ENCODE data around the gene SNRNP25. TPM values are rescaled to one million over a fixed set of nuclear protein-coding genes. Genes with fewer than 3 reads are reported as not detected.
"Not testable (repeated sequence)": the region's sequence is repeated elsewhere in the genome, so short reads cannot be mapped to it uniquely, and the experiment has no call there.

The SNRNP25 gene
- total RNA-seq, 1 donor from 2014 or later, result 85.7 TPM

GRCh38 chr16:41439-42068 is 12.1 kb upstream of the SNRNP25 start:
- intact Hi-C loops (cut with micrococcal nuclease), result no loop called here

GRCh38 chr16:42069-42457 is 11.6 kb upstream of the SNRNP25 start:
- intact Hi-C loops (cut with micrococcal nuclease), result no loop called here

GRCh38 chr16:42691-43090 is 10.9 kb upstream of the SNRNP25 start:
- intact Hi-C loops (cut with micrococcal nuclease), result no loop called here

- intact Hi-C loops (cut with micrococcal nuclease), result no loop called here
These were observed 10.3 kb upstream of the SNRNP25 start for GRCh38 chr16:43294-43693.

GRCh38 chr16:44655-45054 is 9.0 kb upstream of the SNRNP25 start:
- intact Hi-C loops (cut with micrococcal nuclease), result no loop called here

- intact Hi-C loops (cut with micrococcal nuclease), result no loop called here
These were observed 8.2 kb upstream of the SNRNP25 start for GRCh38 chr16:45454-45853.

- intact Hi-C loops (cut with micrococcal nuclease), result not testable (repeated sequence)
These were observed 7.1 kb upstream of the SNRNP25 start for GRCh38 chr16:46510-46909.

GRCh38 chr16:47234-47633 is 6.4 kb upstream of the SNRNP25 start:
- intact Hi-C loops (cut with micrococcal nuclease), result no loop called here

GRCh38 chr16:50769-51591 is 2.6 kb upstream of the SNRNP25 start:
- intact Hi-C loops (cut with micrococcal nuclease), result no loop called here

GRCh38 chr16:54237-54581 is 581 bp downstream of the SNRNP25 start:
- intact Hi-C loops (cut with micrococcal nuclease), result no loop called here

- intact Hi-C loops (cut with micrococcal nuclease), result no loop called here
These were observed 2.0 kb downstream of the SNRNP25 start for GRCh38 chr16:55571-56136.

GRCh38 chr16:56231-56927 is 2.8 kb downstream of the SNRNP25 start:
- intact Hi-C loops (cut with micrococcal nuclease), result no loop called here

GRCh38 chr16:57711-58110 is 4.1 kb downstream of the SNRNP25 start:
- intact Hi-C loops (cut with micrococcal nuclease), result no loop called here

GRCh38 chr16:58491-59439 is 5.1 kb downstream of the SNRNP25 start:
- intact Hi-C loops (cut with micrococcal nuclease), result no loop called here

GRCh38 chr16:59440-60059 is 5.9 kb downstream of the SNRNP25 start:
- intact Hi-C loops (cut with micrococcal nuclease), result no loop called here

- intact Hi-C loops (cut with micrococcal nuclease), result no loop called here
These were observed 6.5 kb downstream of the SNRNP25 start for GRCh38 chr16:60166-60565.

- intact Hi-C loops (cut with micrococcal nuclease), result no loop called here
These were observed 7.6 kb downstream of the SNRNP25 start for GRCh38 chr16:60929-61878.

- intact Hi-C loops (cut with micrococcal nuclease), result no loop called here
These were observed 8.3 kb downstream of the SNRNP25 start for GRCh38 chr16:61879-62281.

GRCh38 chr16:62283-62967 is 8.8 kb downstream of the SNRNP25 start:
- intact Hi-C loops (cut with micrococcal nuclease), result no loop called here

Data from T-helper 2 cell treated with Interferon-gamma antibody and Interleukin-4, amounts not matched to agents 100 ng/mL and 5 ng/mL, for 36 hours (primary cell).